OCI-LY7 (cell line): ENCODE data around the gene NUDT3. TPM values are rescaled to one million over a fixed set of nuclear protein-coding genes. Genes with fewer than 3 reads are reported as not detected.
"Not testable (repeated sequence)": the region's sequence is repeated elsewhere in the genome, so short reads cannot be mapped to it uniquely, and the experiment has no call there.

Experiments used
- BruUV-seq: library from RNA; stranded (reverse); fragments of 400-500 nt; replicated peaks from 2 replicates; lab custom pipeline; 2021; lab: Mats Ljungman, UMichigan
- CTCF ChIA-PET: fragments of 300-600 bp; sonication (Branson Sonifier 250); formaldehyde crosslinking; loops from one replicate; lab custom pipeline; 2022; ENCODE audit warnings: antibody characterized with exemption; ENCODE audit not compliant: unreplicated experiment; lab: Charles Lee
- POLR2A ChIA-PET: fragments of 300-600 bp; sonication (Branson Sonifier 250); formaldehyde crosslinking; loops from one replicate; lab custom pipeline; 2022; ENCODE audit warnings: antibody characterized with exemption; lab: Charles Lee
- DNase-seq: peaks from one replicate; pipeline ENCODE4 v3.0.0-alpha.2; 2015; ENCODE audit warnings: low spot score
- H2AFZ ChIP-seq: fragments of 200-600 bp; sonication (generic), shearing (Covaris generic); 2 replicates; pipeline ENCODE4 v1.6.1; 2014; ENCODE audit warnings: mild to moderate bottlenecking, antibody characterized with exemption, low read length, moderate library complexity
- H3K27ac ChIP-seq: fragments of 200-600 bp; sonication (generic); 2 replicates; pipeline ENCODE4 v1.5.1; 2014; ENCODE audit warnings: mixed run types, low read depth, mild to moderate bottlenecking, moderate library complexity, low read length, inconsistent platforms; ENCODE audit not compliant: poor library complexity, severe bottlenecking
- H3K36me3 ChIP-seq: fragments of 200-600 bp; sonication (generic); 2 replicates; pipeline ENCODE4 v1.6.1; 2014; ENCODE audit warnings: mild to moderate bottlenecking, antibody characterized with exemption, low read length, moderate library complexity, mixed read lengths; ENCODE audit not compliant: insufficient read depth
- H3K4me1 ChIP-seq: fragments of 200-600 bp; sonication (generic); 2 replicates; pipeline ENCODE4 v1.5.1; 2014; ENCODE audit warnings: mild to moderate bottlenecking, low read length; ENCODE audit not compliant: insufficient read depth, poor library complexity, severe bottlenecking
- H3K4me2 ChIP-seq: fragments of 200-600 bp; sonication (generic); 2 replicates; pipeline ENCODE4 v1.6.1; 2014; ENCODE audit warnings: mild to moderate bottlenecking, low read length
- H3K4me3 ChIP-seq: fragments of 200-600 bp; sonication (generic); 2 replicates; pipeline ENCODE4 v1.5.1; 2014; ENCODE audit warnings: mild to moderate bottlenecking, low read depth, low read length; ENCODE audit not compliant: poor library complexity, severe bottlenecking
- H3K79me2 ChIP-seq: fragments of 200-600 bp; sonication (generic); 2 replicates; pipeline ENCODE4 v1.6.1; 2016; ENCODE audit warnings: low read depth, mild to moderate bottlenecking, low read length, moderate library complexity, mixed read lengths; ENCODE audit not compliant: insufficient read depth
- H3K9me2 ChIP-seq: fragments of 200-600 bp; sonication (generic); 2 replicates; pipeline ENCODE4 v1.6.1; 2016; ENCODE audit warnings: mild to moderate bottlenecking, low read length, mixed read lengths; ENCODE audit not compliant: insufficient read depth
- H3K9me3 ChIP-seq: fragments of 200-600 bp; sonication (generic); 2 replicates; pipeline ENCODE4 v1.6.1; 2014; ENCODE audit warnings: mild to moderate bottlenecking, mixed run types, low read length, mixed read lengths
- H4K20me1 ChIP-seq: fragments of 200-600 bp; sonication (generic); 2 replicates; pipeline ENCODE4 v1.6.1; 2014; ENCODE audit warnings: mild to moderate bottlenecking, antibody characterized with exemption, low read length, moderate library complexity, mixed read lengths; ENCODE audit not compliant: insufficient read depth
- EZH2phosphoT487 ChIP-seq: fragments of 200-600 bp; sonication (generic); IDR thresholded peaks from 2 replicates; pipeline ENCODE4 v1.6.1; 2018; ENCODE audit warnings: low read depth, borderline replicate concordance, mild to moderate bottlenecking, mixed run types, antibody characterized with exemption, low read length, moderate library complexity, mixed read lengths
- intact Hi-C: fragments of 100-400 bp; cut with micrococcal nuclease; formaldehyde crosslinking; loops from one replicate; pipeline ENCODE4 v1.10.0; 2022; ENCODE audit not compliant: unreplicated experiment
- total RNA-seq, 2 experiments: library from RNA; depleted of rRNA in 1 of 2; stranded (reverse); fragments of >200 nt in 1 of 2; shearing (Covaris generic) in 1 of 2; gene quantifications; 2 replicates each; pipeline ENCODE4 v1.2.3, GENCODE V29; 2014 to 2022
- TF ChIP-seq, protein P1 (sequence below): fragments of 200-600 bp; sonication (generic); conservative IDR thresholded peaks from 2 replicates; pipeline ENCODE4 v1.5.1; 2014; ENCODE audit warnings: mild to moderate bottlenecking, antibody characterized with exemption, low read length, moderate library complexity, mixed read lengths

The NUDT3 gene
- total RNA-seq, 2 experiments from 2014 or later = 30.7 to 43.0 TPM

DNA sequence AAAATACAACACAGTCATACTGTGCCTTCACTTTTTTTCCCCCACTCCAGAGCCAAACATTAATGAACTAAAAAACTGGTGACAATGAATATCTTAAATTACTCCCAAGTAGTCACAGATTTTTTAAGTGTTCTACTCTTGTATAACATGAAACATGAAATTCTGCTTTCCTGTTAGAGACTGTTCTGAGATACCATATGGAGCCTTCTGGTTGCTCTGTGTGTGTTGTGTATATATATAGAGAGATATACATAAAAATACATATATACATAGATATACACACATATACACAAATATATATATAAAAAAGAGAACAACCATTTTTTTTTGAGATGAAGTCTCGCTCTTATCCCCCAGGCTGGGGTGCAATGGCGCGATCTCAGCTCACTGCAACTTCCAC, 63.5 kb downstream of the NUDT3 start:
- H3K9me2 ChIP-seq = no peaks in the 10 kb centered on the region
- H3K79me2 ChIP-seq = no peaks in the 10 kb centered on the region; the same call in 1 of the 2 replicates
- peaks cover 22% of the 10 kb centered on the region for H3K4me1 ChIP-seq
- H3K36me3 ChIP-seq = peaks cover 21% of the 10 kb centered on the region
- ChIA-PET POLR2A (no interaction called here), CTCF (no interaction called here)
- H3K4me3 ChIP-seq = no peak overlapping the region
- TF ChIP-seq EZH2phosphoT487 = no peak
- TF ChIP-seq, protein P1, sequence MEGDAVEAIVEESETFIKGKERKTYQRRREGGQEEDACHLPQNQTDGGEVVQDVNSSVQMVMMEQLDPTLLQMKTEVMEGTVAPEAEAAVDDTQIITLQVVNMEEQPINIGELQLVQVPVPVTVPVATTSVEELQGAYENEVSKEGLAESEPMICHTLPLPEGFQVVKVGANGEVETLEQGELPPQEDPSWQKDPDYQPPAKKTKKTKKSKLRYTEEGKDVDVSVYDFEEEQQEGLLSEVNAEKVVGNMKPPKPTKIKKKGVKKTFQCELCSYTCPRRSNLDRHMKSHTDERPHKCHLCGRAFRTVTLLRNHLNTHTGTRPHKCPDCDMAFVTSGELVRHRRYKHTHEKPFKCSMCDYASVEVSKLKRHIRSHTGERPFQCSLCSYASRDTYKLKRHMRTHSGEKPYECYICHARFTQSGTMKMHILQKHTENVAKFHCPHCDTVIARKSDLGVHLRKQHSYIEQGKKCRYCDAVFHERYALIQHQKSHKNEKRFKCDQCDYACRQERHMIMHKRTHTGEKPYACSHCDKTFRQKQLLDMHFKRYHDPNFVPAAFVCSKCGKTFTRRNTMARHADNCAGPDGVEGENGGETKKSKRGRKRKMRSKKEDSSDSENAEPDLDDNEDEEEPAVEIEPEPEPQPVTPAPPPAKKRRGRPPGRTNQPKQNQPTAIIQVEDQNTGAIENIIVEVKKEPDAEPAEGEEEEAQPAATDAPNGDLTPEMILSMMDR = no peak
- no peak for DNase-seq
- no peak overlapping the region for H3K27ac ChIP-seq
- intact Hi-C loops = no loop called here
- no peak overlapping the region for H3K4me2 ChIP-seq
- no peaks in the 10 kb centered on the region for H3K9me3 ChIP-seq
- no TSS peak for BruUV-seq
- H2AFZ ChIP-seq = no peak overlapping the region
- H4K20me1 ChIP-seq = 0 out of 2 replicates have a peak, but pooled peaks cover 4% of the 10 kb centered on the region

DNA sequence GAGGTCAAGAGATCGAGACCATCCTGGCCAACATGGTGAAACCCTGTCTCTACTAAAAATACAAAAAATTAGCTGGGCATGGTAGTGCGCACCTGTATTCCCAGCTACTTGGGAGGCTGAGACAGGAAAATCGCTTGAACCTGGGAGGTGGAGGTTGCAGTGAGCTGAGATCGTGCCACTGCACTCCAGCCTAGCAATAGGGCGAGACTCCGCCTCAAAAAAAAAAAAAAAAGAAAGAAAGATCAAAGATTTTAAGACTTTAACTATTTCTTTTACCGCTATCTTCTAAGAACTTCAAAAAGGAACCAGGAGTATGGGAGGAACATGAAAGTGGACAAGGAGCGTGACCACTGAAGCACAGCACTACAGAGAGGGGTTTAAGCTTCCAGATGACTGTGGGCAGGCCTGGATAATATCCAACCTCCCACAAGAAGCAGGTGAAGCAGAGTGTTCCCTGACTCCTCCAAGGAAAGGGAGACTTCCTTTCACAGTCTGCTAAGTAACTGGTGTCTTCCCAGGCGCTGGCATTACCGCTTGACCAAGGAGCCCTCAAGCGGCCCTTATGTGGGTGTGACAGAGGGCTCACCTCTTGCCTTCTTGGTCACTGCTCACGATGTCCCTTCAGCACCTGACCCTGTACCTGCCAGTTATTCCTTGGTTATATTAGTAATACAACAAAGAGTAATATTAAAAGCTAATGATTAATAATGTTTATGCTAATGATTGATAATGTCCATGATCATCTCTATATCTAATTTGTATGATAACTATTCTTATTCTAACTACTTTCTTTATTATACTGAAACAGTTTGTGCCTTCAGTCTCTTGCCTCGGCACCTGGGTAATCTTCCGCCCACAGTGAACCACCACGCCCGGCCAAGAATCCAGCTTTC, 64.9 kb downstream of the NUDT3 start:
- CTCF ChIA-PET, H3K27ac ChIP-seq, H4K20me1 ChIP-seq, H3K4me1 ChIP-seq, H3K4me2 ChIP-seq, H3K9me2 ChIP-seq, H3K79me2 ChIP-seq, H3K9me3 ChIP-seq, intact Hi-C loops, H2AFZ ChIP-seq, H3K4me3 ChIP-seq, DNase-seq, BruUV-seq: not testable (repeated sequence)
- POLR2A ChIA-PET = interaction anchor here (0.7 kb wide), 1 partner anchor 12 kb away, joined by 5 read pairs; no protein-coding TSS in a partner anchor
- H3K36me3 ChIP-seq = peaks cover 30% of the 10 kb centered on the region

DNA sequence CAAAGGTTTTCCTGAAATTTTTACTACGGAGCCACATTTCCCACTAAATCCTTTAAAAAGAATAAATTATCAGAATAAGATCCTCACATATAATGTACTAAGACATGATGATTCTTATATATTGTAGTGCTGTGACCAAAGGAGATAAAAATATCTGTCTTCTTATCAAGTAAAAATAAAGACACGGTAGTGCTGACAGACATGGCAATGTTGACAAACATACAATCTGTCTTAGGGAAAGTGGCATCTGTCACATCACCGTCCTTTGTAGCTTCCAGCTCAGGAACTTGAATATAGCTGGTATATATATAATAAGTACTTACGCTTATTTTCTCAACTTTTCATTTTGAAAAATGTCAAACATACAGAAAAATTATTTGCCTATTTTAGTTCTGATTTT, 66.8 kb downstream of the NUDT3 start:
- ChIA-PET CTCF (no interaction called here), POLR2A (interaction anchor here (0.6 to 1.3 kb wide), 4 partner anchors 8 to 63 kb away, joined by 3 to 7 read pairs (median 3); no protein-coding TSS in a partner anchor)
- no peak overlapping the region for H3K4me3 ChIP-seq
- no peak for DNase-seq
- H4K20me1 ChIP-seq = no peaks in the 10 kb centered on the region
- intact Hi-C loops = no loop called here
- H3K79me2 ChIP-seq = no peaks in the 10 kb centered on the region
- TF ChIP-seq EZH2phosphoT487 = no peak
- TF ChIP-seq, protein P1 = no peak
- no TSS peak for BruUV-seq
- no peak overlapping the region for H2AFZ ChIP-seq
- peaks cover 18% of the 10 kb centered on the region for H3K36me3 ChIP-seq
- no peak overlapping the region for H3K27ac ChIP-seq
- no peaks in the 10 kb centered on the region for H3K9me3 ChIP-seq
- no peaks in the 10 kb centered on the region for H3K4me1 ChIP-seq
- no peaks in the 10 kb centered on the region for H3K9me2 ChIP-seq
- H3K4me2 ChIP-seq = no peak overlapping the region
